CD4-positive, alpha-beta T cell treated with Interleukin-6 for 4 hours (primary cell): ENCODE data around the gene WIZ.
"Not testable (repeated sequence)": the region's sequence is repeated elsewhere in the genome, so short reads cannot be mapped to it uniquely, and the experiment has no call there.

Source experiments
- DNase-seq: peaks from one replicate; pipeline ENCODE4 v3.0.0-alpha.2; 2020; ENCODE audit warnings: mixed read lengths

The WIZ gene

GRCh38 chr19:15400521-15401396 is 49.0 kb downstream of the WIZ start:
- no peak for DNase-seq

DNA sequence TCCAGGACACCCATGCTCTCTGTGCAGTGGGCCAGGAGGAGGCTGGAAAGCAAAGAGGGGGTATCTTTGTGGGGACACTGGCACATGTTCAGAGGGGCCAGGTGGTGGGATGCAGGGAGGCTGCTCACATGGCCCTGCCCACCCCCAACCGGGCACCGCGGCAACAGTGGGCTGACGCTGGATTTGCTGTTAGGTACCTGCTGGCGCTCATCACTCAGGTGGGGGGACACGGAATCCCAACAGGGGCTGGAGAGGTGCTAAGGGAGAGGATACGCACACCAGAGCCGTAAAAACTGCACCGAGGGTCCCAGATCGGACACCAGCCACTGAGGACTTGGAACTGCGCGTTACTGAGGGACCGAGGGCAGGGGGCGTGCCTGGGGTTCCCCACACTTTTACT is 50.1 kb downstream of the WIZ start:
- DNase-seq: no peak

DNA sequence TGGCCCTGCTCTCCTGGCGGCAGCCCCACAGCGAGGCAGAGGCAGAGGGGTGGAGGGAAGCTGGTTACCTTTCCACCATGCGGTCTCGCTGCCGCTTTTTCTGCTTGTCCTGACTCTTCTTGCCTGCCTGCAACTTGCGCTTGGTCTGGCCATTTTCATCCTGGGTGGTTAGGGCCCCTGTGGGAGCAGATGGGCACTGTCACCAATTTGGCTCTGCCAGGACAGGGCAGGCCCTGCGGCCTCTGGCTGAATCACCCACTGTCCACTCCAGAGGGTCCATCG is 50.6 kb downstream of the WIZ start:
- DNase-seq: no peak

GRCh38 chr19:15398501-15399233 is 51.1 kb downstream of the WIZ start:
- no peak for DNase-seq

GRCh38 chr19:15397782-15398181 is 52.0 kb downstream of the WIZ start:
- no peak for DNase-seq

- DNase-seq: no peak
Observed at GRCh38 chr19:15397236-15397635, 52.5 kb downstream of the WIZ start.

- DNase-seq: no peak
Observed at GRCh38 chr19:15396436-15396835, 53.3 kb downstream of the WIZ start.

GRCh38 chr19:15395251-15395650 is 54.5 kb downstream of the WIZ start:
- not testable (repeated sequence) for DNase-seq

- DNase-seq: no peak
Observed at GRCh38 chr19:15394426-15394825, 55.3 kb downstream of the WIZ start.

DNA sequence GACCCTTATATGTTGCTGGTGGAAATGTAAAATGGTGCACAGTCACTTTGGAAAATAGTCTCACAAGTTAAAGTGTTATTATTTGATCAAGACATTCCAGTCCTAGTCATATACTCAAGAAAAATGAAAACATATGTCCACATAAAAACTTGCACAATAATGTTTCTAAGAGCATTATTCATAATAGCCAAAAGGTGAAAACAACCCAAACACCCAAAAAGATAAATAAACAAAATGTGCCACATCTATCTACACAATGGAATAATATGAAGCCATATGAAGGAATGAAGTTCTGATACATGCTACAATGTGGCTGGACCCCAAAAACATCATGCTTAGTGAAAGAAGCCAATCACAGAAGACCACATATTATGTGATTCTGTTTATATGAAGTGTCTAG is 55.8 kb downstream of the WIZ start:
- DNase-seq: no peak

- DNase-seq: no peak
Observed at GRCh38 chr19:15390814-15391213, 58.9 kb downstream of the WIZ start.

DNA sequence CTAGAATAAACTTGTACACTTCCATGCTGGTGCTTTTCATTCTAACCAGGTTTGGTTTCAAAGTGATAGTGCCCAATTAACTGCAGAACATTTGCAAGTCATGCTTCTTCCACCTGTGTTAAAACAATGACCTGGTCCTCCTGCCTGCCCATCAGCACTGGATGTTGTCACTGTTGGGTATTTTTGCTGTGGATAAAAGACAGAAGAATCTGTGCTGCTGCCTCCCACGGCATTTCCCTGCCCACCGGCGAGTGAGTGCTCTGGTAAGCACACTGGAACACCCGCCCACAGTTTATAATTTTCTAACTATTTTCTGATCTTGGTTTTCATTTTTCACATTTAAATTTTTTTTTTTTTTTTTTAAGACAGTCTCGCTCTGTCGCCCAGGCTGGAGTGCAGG is 67.9 kb downstream of the WIZ start:
- DNase-seq: no peak

- no peak for DNase-seq
Observed at GRCh38 chr19:15381429-15381828, 68.3 kb downstream of the WIZ start.

GRCh38 chr19:15379999-15380647 is 69.6 kb downstream of the WIZ start:
- DNase-seq: no peak

GRCh38 chr19:15379083-15379998 is 70.4 kb downstream of the WIZ start, which contains the start of gene AKAP8:
TSS of gene AKAP8 (minus strand) at chr19:15379787. CDS start at chr19:15379731, 56 bp downstream.
- DNase-seq: peak; percentile 98

DNA sequence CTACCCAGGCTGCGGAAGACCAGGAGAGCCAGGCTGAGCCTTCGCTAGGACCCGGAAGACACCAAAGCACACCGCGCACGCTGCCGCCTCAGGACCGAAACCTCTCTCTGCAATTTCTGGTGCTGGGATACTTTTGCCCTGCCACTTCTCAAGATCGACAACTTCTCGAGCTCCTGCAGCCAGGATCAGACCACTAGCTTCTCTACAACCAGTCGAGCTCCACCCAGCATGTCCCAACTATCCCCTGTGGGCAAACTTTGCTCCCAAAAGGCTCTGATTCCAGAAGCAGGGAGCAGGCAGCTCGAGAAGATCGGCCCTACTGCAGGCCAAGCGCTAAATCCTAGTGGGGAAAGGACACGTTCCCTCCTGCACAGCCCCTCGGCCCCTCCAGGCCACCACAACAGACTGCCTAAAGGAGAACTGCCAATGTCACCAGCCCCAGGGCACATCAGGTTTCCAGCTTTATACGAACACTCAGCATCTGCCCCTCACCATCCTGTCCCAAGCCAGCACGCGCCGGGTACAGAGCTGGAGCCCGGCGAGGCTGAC is 71.1 kb downstream of the WIZ start:
- peak; percentile 62 for DNase-seq

DNA sequence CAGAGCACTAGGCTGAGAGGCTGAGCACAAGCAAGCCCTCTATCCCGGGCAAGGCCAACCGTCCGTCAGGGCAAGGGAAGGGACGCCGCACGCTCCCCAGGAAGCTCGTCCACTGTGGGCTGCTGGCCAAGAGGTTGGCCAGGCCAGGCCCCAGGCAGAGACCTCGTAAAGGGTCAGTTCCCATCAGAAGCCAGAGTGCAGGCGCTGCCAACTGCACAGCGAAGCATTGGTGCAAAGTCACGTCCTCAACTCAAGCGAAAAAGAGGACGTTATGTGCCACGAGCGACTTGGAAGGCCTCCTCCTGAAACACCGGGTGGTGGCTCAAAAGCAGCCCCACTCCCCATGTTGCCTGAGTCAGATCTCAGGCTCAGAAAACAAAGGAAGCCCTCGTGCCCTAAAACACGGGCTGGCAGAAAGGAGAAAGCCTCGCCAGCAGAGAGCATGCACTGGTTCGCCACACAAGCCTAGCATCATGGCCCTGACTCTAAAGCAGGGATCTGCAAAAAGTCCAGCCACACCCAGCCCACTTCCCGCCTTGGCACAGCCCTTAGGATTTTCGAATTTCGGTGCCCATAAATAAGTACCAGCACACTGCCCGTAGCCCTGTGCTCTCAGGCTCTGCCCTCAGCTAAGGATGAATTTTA is 74.8 kb downstream of the WIZ start:
- DNase-seq: no peak

DNA sequence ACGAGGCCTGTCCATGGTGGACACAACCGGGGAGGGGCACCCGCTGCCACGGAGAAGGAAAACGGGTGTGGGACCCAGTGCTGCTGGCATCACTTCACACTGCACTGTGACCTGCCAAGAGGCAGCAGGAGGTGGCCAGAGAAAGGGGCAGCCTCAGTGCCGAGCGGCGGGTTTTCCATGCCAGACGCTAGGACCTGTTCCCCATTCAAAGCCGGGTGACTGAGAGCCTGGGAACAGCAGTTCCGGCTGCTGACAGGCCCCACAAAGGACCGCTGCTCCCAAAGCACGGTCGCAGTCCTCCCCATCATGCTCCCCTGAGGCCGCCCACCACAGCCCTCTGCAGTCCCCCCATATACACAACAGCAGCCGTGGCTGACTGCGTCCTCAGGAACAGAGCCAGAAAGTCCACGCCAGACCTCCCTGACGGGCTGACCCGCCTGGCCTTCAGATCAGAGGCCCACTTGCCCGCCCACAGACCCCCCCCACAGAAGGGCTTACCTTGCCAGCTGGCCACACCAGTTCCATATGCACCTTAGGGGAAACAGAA is 75.6 kb downstream of the WIZ start:
- DNase-seq: no peak

DNA sequence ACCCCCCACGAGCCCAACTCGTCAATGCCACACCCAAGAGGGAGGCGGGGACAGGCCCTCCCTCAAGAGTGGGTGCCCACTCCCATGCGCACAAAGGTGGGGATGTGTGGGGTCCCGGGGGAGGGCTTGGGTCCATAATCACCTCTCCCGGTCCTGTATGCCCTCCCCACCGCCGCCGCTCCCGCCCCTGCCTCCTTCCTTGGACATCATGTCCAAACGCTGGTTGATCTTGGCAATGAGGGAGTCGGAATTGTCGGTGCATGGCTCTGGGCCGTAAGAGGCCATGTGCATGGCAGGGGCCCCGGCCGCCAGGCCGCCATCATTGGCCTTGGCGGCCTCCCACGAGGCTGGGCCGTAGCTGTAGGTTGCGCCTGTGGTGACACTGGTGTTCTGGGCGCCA is 76.1 kb downstream of the WIZ start:
- DNase-seq: no peak

GRCh38 chr19:15372891-15373301 is 76.9 kb downstream of the WIZ start:
- no peak for DNase-seq

DNA sequence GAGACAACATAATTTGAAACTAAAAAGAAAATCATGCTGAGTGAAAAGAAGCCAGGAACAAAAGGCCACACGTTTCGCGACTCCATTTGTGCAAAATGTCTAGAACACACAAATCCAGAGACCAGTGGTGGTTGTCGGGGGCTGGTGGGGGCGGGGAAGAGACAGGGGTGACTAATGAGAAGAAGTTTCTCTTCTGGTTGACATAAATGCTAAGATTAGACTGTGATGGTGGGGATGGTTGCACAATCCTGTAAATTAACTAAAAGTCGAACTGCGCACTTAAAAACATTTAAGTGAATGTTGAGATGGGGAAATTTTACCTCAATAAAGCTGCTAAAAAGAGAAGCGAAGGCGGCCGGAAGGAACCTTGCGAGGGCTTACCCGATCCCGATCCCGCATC is 77.3 kb downstream of the WIZ start:
- no peak for DNase-seq
